ENCODE results near the gene PSAPL1. TPM values are rescaled to one million over a fixed set of nuclear protein-coding genes. Genes with fewer than 3 reads are reported as not detected.

PSAPL1 gene
- total and polyA plus RNA-seq, 4 donors: not detected

DNA sequence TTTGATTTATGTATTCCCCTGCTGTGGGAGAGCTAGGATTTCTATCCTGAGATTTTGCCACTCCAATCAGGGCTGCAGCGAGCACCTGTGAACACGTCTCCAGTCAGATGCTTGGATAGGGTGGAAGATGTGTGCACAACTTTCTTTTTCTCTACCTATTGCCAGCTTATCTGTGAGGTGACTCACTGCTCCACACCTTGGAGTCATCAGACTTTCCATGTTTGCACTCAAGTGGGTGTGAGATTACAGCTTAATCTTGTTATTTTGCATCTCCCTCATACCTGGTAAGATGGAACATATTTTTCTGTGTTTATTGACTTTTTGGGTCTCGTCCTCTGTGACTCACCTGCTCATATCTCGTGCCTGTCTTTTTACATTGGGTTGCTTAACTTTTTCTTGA is 32.2 kb downstream of the PSAPL1 start:
- Histone ChIP-seq H3K36me3 (ENCODE audit: control insufficient read depth in 4 of 4, insufficient read depth in 3 of 4, low read depth in 1 of 4, low read length in 3 of 4) (no peaks in the 10 kb centered on the region), H3K4me1 (ENCODE audit: control insufficient read depth in 4 of 4, insufficient read depth in 4 of 4, low read length in 3 of 4) (no peaks in the 10 kb centered on the region), H3K27ac (ENCODE audit: low read depth in 1 of 2, low read length in 2 of 2) (no peak overlapping the region), H3K27me3 (ENCODE audit: control insufficient read depth in 4 of 4, insufficient read depth in 4 of 4, low read length in 3 of 4) (no peaks in the 10 kb centered on the region), H3K9me3 (ENCODE audit: control insufficient read depth in 4 of 4, low read length in 3 of 4) (no peaks in the 10 kb centered on the region), H3K9ac (ENCODE audit: low read depth in 1 of 2, low read length in 2 of 2) (no peak overlapping the region), H3K4me3 (ENCODE audit: low read depth in 1 of 3, low read length in 3 of 3) (no peak overlapping the region)
- TF ChIP-seq, protein P1, sequence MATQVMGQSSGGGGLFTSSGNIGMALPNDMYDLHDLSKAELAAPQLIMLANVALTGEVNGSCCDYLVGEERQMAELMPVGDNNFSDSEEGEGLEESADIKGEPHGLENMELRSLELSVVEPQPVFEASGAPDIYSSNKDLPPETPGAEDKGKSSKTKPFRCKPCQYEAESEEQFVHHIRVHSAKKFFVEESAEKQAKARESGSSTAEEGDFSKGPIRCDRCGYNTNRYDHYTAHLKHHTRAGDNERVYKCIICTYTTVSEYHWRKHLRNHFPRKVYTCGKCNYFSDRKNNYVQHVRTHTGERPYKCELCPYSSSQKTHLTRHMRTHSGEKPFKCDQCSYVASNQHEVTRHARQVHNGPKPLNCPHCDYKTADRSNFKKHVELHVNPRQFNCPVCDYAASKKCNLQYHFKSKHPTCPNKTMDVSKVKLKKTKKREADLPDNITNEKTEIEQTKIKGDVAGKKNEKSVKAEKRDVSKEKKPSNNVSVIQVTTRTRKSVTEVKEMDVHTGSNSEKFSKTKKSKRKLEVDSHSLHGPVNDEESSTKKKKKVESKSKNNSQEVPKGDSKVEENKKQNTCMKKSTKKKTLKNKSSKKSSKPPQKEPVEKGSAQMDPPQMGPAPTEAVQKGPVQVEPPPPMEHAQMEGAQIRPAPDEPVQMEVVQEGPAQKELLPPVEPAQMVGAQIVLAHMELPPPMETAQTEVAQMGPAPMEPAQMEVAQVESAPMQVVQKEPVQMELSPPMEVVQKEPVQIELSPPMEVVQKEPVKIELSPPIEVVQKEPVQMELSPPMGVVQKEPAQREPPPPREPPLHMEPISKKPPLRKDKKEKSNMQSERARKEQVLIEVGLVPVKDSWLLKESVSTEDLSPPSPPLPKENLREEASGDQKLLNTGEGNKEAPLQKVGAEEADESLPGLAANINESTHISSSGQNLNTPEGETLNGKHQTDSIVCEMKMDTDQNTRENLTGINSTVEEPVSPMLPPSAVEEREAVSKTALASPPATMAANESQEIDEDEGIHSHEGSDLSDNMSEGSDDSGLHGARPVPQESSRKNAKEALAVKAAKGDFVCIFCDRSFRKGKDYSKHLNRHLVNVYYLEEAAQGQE (IDR thresholded peaks at IDR 0.05): no peak
- TF ChIP-seq, protein P2, sequence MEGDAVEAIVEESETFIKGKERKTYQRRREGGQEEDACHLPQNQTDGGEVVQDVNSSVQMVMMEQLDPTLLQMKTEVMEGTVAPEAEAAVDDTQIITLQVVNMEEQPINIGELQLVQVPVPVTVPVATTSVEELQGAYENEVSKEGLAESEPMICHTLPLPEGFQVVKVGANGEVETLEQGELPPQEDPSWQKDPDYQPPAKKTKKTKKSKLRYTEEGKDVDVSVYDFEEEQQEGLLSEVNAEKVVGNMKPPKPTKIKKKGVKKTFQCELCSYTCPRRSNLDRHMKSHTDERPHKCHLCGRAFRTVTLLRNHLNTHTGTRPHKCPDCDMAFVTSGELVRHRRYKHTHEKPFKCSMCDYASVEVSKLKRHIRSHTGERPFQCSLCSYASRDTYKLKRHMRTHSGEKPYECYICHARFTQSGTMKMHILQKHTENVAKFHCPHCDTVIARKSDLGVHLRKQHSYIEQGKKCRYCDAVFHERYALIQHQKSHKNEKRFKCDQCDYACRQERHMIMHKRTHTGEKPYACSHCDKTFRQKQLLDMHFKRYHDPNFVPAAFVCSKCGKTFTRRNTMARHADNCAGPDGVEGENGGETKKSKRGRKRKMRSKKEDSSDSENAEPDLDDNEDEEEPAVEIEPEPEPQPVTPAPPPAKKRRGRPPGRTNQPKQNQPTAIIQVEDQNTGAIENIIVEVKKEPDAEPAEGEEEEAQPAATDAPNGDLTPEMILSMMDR (IDR thresholded peaks at IDR 0.05; ENCODE audit: low read depth, low read length, missing input control): no peak
- no peak for DNase-seq (ENCODE audit: low spot score)
- WGBS: 64% methylated on average over 4 of the region's 4 CpGs

DNA sequence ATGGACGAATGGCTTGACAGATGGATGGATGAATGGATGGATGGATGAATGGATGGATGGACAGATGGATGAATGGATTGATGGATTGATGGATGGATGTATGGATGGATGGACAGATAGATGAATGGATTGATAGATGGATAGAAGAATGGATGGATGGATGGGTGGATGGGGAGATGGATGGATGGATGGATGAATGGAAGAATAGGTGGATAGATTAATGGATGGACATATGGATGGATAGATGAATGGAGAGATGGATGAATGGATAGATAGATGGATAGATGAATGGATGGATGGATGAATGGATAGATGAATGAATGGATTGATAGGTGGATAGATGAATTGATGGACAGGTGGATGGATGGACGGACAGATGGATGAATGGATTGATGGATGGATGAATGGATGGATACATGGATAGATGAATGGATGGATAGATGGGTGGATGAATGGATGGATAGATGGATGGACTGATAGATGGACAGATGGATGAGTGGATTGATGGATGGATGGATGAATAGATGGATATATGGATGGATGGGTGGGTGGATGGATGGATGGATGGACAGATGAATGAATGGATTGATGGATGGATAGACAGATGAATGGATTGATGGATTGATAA is 33.9 kb downstream of the PSAPL1 start:
- Histone ChIP-seq H3K27ac (ENCODE audit: low read depth in 1 of 2, low read length in 2 of 2) (no peak overlapping the region), H3K36me3 (ENCODE audit: control insufficient read depth in 4 of 4, insufficient read depth in 3 of 4, low read depth in 1 of 4, low read length in 3 of 4) (no peaks in the 10 kb centered on the region), H3K4me1 (ENCODE audit: control insufficient read depth in 4 of 4, insufficient read depth in 4 of 4, low read length in 3 of 4) (no peaks in the 10 kb centered on the region), H3K9ac (ENCODE audit: low read depth in 1 of 2, low read length in 2 of 2) (no peak overlapping the region), H3K27me3 (ENCODE audit: control insufficient read depth in 4 of 4, insufficient read depth in 4 of 4, low read length in 3 of 4) (no peaks in the 10 kb centered on the region), H3K9me3 (ENCODE audit: control insufficient read depth in 4 of 4, low read length in 3 of 4) (no peaks in the 10 kb centered on the region), H3K4me3 (ENCODE audit: low read depth in 1 of 3, low read length in 3 of 3) (no peak overlapping the region)
- WGBS: 63% methylated on average over 2 of the region's 2 CpGs
- TF ChIP-seq, protein P1 (IDR thresholded peaks at IDR 0.05): no peak
- no peak for TF ChIP-seq NR2F2 (IDR thresholded peaks at IDR 0.05)
- TF ChIP-seq YY1 (IDR thresholded peaks at IDR 0.05): no peak
- TF ChIP-seq TAF1 (conservative IDR thresholded peaks at IDR 0.05): no peak
- no peak for TF ChIP-seq HNF4A (conservative IDR thresholded peaks at IDR 0.05)
- TF ChIP-seq RXRA (IDR thresholded peaks at IDR 0.05): no peak
- no peak for TF ChIP-seq HNF4G (IDR thresholded peaks at IDR 0.05)
- TF ChIP-seq, protein P3, sequence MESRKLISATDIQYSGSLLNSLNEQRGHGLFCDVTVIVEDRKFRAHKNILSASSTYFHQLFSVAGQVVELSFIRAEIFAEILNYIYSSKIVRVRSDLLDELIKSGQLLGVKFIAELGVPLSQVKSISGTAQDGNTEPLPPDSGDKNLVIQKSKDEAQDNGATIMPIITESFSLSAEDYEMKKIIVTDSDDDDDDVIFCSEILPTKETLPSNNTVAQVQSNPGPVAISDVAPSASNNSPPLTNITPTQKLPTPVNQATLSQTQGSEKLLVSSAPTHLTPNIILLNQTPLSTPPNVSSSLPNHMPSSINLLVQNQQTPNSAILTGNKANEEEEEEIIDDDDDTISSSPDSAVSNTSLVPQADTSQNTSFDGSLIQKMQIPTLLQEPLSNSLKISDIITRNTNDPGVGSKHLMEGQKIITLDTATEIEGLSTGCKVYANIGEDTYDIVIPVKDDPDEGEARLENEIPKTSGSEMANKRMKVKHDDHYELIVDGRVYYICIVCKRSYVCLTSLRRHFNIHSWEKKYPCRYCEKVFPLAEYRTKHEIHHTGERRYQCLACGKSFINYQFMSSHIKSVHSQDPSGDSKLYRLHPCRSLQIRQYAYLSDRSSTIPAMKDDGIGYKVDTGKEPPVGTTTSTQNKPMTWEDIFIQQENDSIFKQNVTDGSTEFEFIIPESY (IDR thresholded peaks at IDR 0.05): no peak
- TF ChIP-seq, protein P4, sequence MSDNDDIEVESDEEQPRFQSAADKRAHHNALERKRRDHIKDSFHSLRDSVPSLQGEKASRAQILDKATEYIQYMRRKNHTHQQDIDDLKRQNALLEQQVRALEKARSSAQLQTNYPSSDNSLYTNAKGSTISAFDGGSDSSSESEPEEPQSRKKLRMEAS (IDR thresholded peaks at IDR 0.05): no peak
- no peak for TF ChIP-seq FOXA1 (IDR thresholded peaks at IDR 0.05)
- TF ChIP-seq, protein P5, sequence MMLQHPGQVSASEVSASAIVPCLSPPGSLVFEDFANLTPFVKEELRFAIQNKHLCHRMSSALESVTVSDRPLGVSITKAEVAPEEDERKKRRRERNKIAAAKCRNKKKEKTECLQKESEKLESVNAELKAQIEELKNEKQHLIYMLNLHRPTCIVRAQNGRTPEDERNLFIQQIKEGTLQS (IDR thresholded peaks at IDR 0.05): no peak
- TF ChIP-seq, protein P2 (IDR thresholded peaks at IDR 0.05; ENCODE audit: low read depth, low read length, missing input control): no peak
- no peak for TF ChIP-seq FOXA2 (IDR thresholded peaks at IDR 0.05)
- TF ChIP-seq JUND (IDR thresholded peaks at IDR 0.05): no peak
- no peak for TF ChIP-seq RAD21 (IDR thresholded peaks at IDR 0.05)
- no peak for TF ChIP-seq EGR1 (IDR thresholded peaks at IDR 0.05; ENCODE audit: low read depth in 2 of 2)
- no peak for TF ChIP-seq SP1 (IDR thresholded peaks at IDR 0.05)
- TF ChIP-seq GABPA (IDR thresholded peaks at IDR 0.05 in 1 of 2, conservative IDR thresholded peaks at IDR 0.05 in 1 of 2): no peak
- no peak for DNase-seq (ENCODE audit: low spot score)

Data from liver (tissue), 9 donors.